ENCODE data around the gene WDR70. TPM values are rescaled to one million over a fixed set of nuclear protein-coding genes. Genes with fewer than 3 reads are reported as not detected.
"Not testable (repeated sequence)": the region's sequence is repeated elsewhere in the genome, so short reads cannot be mapped to it uniquely, and the experiment has no call there.

The WDR70 gene
- total RNA-seq, 1 donor from 2014 or later = 18.7 TPM

DNA sequence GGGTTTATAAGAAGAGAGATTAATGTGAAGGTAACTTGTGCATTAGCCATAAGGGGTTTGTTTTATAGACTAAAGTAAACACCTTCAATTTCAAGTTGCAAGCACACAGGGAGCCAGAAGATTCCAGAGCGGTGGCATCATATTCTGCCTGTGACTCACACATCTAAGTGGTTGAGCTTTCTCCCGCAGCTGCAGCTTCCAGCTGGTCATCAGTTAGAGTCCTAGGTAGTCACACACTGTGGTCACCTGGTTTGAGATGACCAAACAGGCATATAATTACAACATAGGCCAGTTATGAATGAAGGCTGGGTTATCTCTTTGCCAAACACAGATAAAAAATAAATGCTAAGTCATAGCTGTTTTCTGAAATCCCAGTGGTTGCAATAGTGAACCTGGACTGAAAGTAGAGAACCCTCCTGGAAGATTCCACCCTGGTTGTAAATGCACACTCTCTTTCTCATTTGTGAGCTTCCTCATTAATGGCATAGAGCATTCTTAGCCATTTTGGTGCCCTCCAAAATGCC is 289.5 kb downstream of the WDR70 start:
- no peaks in the 10 kb centered on the region for H3K27me3 ChIP-seq (ENCODE audit: low read depth)
- H3K27ac ChIP-seq (replicated peaks) = no peak overlapping the region
- no peak for TF ChIP-seq CTCF (IDR thresholded peaks at IDR 0.05; ENCODE audit: borderline replicate concordance)
- H3K9me3 ChIP-seq (replicated peaks) = no peaks in the 10 kb centered on the region
- no peak for DNase-seq
- H3K4me3 ChIP-seq = no peak overlapping the region
- intact Hi-C loops (cut with micrococcal nuclease) = no loop called here
- peaks cover 46% of the 10 kb centered on the region for H3K4me1 ChIP-seq
- no peaks in the 10 kb centered on the region for H3K36me3 ChIP-seq

DNA sequence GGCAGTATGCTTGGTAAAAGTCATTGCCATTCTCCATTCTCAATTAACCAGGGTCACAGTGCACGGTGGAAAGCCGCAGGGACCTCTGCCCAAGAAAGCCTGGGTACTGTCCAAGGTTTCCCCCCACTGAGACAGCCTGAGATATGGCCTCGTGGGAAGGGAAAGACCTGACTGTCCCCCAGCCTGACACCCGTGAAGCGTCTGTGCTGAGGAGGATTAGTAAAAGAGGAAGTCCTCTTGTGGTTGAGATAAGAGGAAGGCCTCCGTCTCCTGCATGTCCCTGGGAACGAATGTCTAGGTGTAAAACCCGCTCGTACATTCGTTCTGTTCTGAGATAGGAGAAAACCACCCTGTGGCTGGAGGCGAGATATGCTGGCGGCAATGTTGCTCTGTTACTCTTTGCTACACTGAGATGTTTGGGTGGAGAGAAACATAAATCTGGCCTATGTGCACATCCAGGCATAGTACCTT is 293.0 kb downstream of the WDR70 start:
- H3K27ac ChIP-seq (replicated peaks); H3K9me3 ChIP-seq (replicated peaks); H3K36me3 ChIP-seq; H3K27me3 ChIP-seq (ENCODE audit: low read depth); DNase-seq; H3K4me3 ChIP-seq; intact Hi-C loops (cut with micrococcal nuclease): not testable (repeated sequence)
- peaks cover 28% of the 10 kb centered on the region for H3K4me1 ChIP-seq

GRCh38 chr5:37674361-37674760 is 295.2 kb downstream of the WDR70 start:
- H3K36me3 ChIP-seq; DNase-seq; intact Hi-C loops (cut with micrococcal nuclease); H3K27me3 ChIP-seq (ENCODE audit: low read depth); H3K9me3 ChIP-seq (replicated peaks); H3K27ac ChIP-seq (replicated peaks); H3K4me3 ChIP-seq: not testable (repeated sequence)
- peaks cover 15% of the 10 kb centered on the region for H3K4me1 ChIP-seq

GRCh38 chr5:37679326-37679725 is 300.2 kb downstream of the WDR70 start:
- H3K4me1 ChIP-seq; H3K4me3 ChIP-seq; H3K36me3 ChIP-seq; intact Hi-C loops (cut with micrococcal nuclease); H3K27me3 ChIP-seq (ENCODE audit: low read depth); H3K27ac ChIP-seq (replicated peaks); DNase-seq: not testable (repeated sequence)
- H3K9me3 ChIP-seq (replicated peaks) = peaks cover 17% of the 10 kb centered on the region

GRCh38 chr5:37679903-37680302 is 300.8 kb downstream of the WDR70 start:
- H3K4me1 ChIP-seq; H3K36me3 ChIP-seq; DNase-seq; H3K27me3 ChIP-seq (ENCODE audit: low read depth); H3K27ac ChIP-seq (replicated peaks); H3K4me3 ChIP-seq; intact Hi-C loops (cut with micrococcal nuclease): not testable (repeated sequence)
- peaks cover 15% of the 10 kb centered on the region for H3K9me3 ChIP-seq (replicated peaks)

DNA sequence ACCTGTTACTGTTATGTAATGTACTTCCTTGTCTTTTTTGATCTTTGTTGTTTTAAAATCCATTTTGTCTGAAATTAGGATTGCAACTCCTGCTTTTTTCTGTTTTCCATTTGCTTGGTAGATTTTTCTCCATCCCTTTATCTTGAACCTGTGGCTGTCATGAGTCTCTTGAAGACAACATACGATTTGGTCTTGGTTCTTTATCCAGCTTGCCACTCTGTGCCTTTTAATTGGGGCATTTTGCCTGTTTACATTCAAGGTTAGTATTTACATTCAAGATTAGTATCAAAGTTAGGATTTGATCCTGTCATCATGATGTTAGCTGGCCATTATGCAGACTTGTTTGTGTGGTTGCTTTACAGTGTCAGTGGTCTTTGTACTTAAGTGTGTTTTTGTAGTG is 304.0 kb downstream of the WDR70 start:
- H3K9me3 ChIP-seq (replicated peaks) = peaks cover 15% of the 10 kb centered on the region
- no peaks in the 10 kb centered on the region for H3K4me1 ChIP-seq
- H3K27me3 ChIP-seq (ENCODE audit: low read depth) = no peaks in the 10 kb centered on the region
- intact Hi-C loops (cut with micrococcal nuclease) = no loop called here
- no peak for DNase-seq
- no peak for TF ChIP-seq CTCF (IDR thresholded peaks at IDR 0.05; ENCODE audit: borderline replicate concordance)
- H3K4me3 ChIP-seq = no peak overlapping the region
- H3K36me3 ChIP-seq = no peaks in the 10 kb centered on the region
- no peak overlapping the region for H3K27ac ChIP-seq (replicated peaks)

DNA sequence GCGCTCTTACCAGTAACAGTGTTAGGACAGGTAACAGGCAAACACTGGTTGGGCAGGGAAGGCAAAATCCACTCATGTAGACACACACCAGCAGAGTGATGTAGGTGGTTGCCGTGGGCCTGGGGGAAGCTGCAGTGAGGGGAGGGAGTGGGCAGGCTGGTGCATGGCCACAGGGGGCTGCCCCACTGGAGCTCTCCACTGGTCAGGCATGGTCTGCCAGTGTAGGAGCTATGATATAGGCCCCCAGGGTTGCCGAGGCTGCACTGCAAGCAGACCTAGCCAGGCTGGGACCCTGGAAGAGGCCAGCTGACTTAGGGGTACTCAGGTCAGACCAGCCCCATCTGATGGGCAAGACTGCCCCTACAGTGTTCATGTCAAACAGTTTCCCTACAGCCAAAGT is 306.1 kb downstream of the WDR70 start:
- H3K27me3 ChIP-seq (ENCODE audit: low read depth) = no peaks in the 10 kb centered on the region
- DNase-seq = no peak
- no peaks in the 10 kb centered on the region for H3K4me1 ChIP-seq
- no peak for TF ChIP-seq CTCF (IDR thresholded peaks at IDR 0.05; ENCODE audit: borderline replicate concordance)
- H3K27ac ChIP-seq (replicated peaks) = no peak overlapping the region
- H3K9me3 ChIP-seq (replicated peaks) = peaks cover 15% of the 10 kb centered on the region
- peaks cover 5% of the 10 kb centered on the region for H3K36me3 ChIP-seq
- intact Hi-C loops (cut with micrococcal nuclease) = no loop called here
- H3K4me3 ChIP-seq = no peak overlapping the region

DNA sequence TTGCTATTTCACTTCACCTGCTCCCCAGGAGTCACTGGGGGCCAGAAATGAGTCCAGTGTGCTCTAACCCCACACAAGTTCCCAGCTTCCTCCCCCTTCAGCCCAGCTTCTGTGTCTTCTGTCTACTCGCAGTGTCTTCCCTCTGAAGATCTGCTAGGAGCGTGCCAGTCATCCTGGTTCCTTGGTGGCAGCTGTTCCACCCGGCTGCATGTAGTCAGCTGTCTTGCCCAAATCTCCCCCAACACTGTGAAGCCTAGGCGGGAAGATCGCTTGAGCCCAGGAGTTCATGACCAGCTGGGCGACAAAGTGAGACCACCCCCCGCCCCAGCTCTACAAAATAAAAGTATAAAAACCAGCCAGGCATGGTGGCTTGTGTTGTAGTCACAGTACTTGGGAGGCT is 306.7 kb downstream of the WDR70 start:
- Histone ChIP-seq H3K9me3 (replicated peaks) (peaks cover 15% of the 10 kb centered on the region), H3K27me3 (ENCODE audit: low read depth) (no peaks in the 10 kb centered on the region), H3K4me1 (no peaks in the 10 kb centered on the region), H3K27ac (replicated peaks) (no peak overlapping the region), H3K4me3 (no peak overlapping the region), H3K36me3 (peaks cover 5% of the 10 kb centered on the region)
- DNase-seq = no peak
- no peak for TF ChIP-seq CTCF (IDR thresholded peaks at IDR 0.05; ENCODE audit: borderline replicate concordance)
- intact Hi-C loops (cut with micrococcal nuclease) = no loop called here

DNA sequence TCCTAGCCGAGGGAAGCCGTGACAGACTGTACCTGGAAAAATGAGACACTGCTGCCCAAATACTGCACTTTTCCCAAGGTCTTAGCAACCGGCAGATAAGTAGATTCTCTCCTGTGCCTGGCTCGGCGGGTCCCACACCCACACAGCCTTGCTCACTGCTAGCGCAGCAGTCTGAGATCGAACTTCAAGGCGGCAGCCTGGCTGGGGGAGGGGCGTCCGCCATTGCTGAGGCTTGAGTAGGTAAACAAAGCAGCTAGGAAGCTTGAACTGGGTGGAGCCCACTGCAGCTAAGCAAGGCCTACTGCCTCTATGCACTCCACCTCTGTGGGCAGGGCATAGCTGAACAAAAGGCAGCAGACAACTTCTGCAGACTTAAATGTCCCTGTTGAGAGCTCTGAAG is 309.8 kb downstream of the WDR70 start:
- H3K27ac ChIP-seq (replicated peaks); DNase-seq; intact Hi-C loops (cut with micrococcal nuclease): not testable (repeated sequence)

DNA sequence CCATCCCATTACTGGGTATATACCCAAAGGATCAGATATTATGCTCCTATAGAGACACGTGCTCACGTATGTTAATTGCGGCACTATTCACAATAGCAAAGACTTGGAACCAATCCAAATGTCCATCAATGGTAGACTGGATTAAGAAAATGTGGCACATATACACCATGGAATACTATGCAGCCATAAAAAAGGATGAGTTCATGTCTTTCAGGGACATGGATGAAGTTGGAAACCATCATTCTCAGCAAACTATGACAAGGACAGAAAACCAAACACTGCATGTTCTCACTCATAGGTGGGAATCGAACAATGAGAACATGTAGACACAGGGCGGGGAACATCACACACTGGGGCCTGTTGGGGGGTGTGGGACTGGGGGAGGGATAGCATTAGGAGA is 315.2 kb downstream of the WDR70 start:
- H3K4me1 ChIP-seq; intact Hi-C loops (cut with micrococcal nuclease); H3K4me3 ChIP-seq; H3K27me3 ChIP-seq (ENCODE audit: low read depth); DNase-seq; H3K9me3 ChIP-seq (replicated peaks); H3K36me3 ChIP-seq; H3K27ac ChIP-seq (replicated peaks): not testable (repeated sequence)

More for the DNA sequence above, 309.8 kb downstream of the WDR70 start:
- not testable (repeated sequence) for H3K27me3 ChIP-seq (ENCODE audit: low read depth); H3K4me3 ChIP-seq; H3K36me3 ChIP-seq; H3K4me1 ChIP-seq; H3K9me3 ChIP-seq (replicated peaks)

Measured in left ventricle myocardium inferior (tissue), 1 donor.